DMS153 treated with DMSO at 0.1 percent for 48 hours (cell line): ENCODE results near the gene CLEC19A.
"Not testable (repeated sequence)": the region's sequence is repeated elsewhere in the genome, so short reads cannot be mapped to it uniquely, and the experiment has no call there.

ENCODE experiments used
- DNase-seq: peaks from one replicate; lab custom pipeline; 2025; ENCODE audit not compliant: unreplicated experiment; lab: John Stamatoyannopoulos, UW

Gene CLEC19A

DNA sequence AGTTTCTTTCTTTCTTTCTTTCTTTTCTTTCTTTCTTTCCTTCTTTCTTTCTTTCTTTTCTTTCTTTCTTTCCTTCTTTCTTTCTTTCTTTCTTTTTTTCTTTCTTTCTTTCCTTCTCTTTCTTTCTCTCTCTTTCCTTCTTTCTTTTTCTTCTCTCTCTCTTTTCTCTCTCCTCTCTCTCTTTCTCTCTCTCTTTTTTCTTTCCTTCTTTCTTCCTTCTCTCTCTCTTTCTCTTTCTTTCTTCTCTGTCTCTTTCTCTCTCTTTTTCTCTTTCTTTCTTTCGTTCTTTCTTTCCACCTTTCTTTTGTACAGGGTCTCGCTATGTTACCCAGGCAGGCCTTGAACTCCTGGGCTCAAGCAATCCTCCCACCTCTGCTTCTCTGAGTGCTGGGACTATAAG is 35.7 kb downstream of the CLEC19A start:
- DNase-seq = not testable (repeated sequence)

- no peak for DNase-seq
These were observed 38.1 kb downstream of the CLEC19A start for GRCh38 chr16:19323596-19323995.

- no peak for DNase-seq
These were observed 42.8 kb downstream of the CLEC19A start for GRCh38 chr16:19328364-19328763.

DNA sequence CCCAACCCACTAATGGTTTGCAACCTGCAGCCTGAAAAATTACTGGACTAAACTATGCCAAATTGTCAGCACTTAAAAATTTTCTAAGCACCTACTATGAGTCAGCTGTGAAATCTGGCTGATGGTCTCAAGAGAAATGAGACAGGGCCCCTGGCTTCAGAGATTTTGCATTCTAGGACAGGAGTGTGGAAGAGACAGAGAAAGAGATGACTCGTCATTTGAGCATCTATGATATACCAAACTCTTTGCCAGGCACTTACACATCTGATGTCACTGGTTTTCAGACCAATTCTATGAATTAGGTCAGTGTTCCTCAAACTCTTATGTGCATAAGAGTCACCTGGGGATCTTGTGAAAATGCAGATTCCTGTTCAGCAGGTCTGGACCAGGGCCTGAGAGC is 44.4 kb downstream of the CLEC19A start:
- DNase-seq = no peak

GRCh38 chr16:19330841-19331397 is 45.4 kb downstream of the CLEC19A start:
- DNase-seq = no peak

- no peak for DNase-seq
These were observed 46.3 kb downstream of the CLEC19A start for GRCh38 chr16:19331794-19332193.

DNA sequence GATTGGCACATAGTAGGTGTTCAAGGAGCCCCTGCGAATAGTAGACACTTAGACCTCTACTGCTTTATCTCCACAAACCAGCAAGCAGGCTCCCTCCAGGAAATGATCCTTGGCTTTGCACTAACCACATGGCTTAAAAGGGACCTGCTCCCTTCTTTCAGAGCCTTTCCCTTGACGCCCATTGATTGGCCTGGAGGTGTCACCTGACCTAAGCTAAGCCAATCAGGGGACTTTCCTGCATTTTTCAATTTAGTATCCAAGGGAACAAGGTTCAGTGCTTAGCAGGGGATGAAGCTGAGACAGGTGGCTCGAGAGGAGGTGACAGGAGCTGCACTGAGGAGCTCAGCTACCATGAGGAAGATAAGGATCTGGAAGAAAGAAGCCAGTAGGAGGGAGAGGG is 52.8 kb downstream of the CLEC19A start:
- no peak for DNase-seq

GRCh38 chr16:19344224-19344801 is 58.8 kb downstream of the CLEC19A start:
- DNase-seq = no peak

GRCh38 chr16:19344980-19345379 is 59.4 kb downstream of the CLEC19A start:
- DNase-seq = no peak

DNA sequence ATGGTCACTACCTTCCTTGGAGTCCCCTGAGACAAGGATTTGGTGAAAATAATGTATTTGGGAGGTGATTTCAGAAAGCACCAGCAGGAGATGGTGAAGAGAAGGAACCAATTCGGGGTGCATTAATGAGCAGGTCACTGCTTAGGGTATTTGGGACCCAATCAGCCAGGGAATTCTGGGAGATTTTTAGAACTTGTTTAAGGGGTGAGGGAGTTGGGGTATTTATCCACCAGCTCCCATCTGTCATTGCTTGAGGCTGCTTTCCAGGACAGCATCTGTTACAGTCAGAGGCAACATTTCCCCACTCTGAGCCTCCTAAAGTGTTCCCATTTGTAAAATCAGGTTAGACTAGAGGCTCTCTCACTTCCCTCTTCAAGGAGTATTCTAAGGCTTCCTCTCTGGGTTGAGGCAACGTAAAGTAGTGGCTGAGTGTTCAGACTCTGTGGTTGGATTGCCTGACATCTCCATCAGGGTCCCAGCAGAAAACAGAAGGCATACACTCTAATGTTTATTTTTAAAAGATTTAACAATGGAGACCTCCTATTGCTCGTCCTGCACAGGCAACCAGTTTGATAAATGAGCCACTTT is 60.9 kb downstream of the CLEC19A start:
- no peak for DNase-seq

- no peak for DNase-seq
These were observed 62.6 kb downstream of the CLEC19A start for GRCh38 chr16:19348125-19348524.

- no peak for DNase-seq
These were observed 63.2 kb downstream of the CLEC19A start for GRCh38 chr16:19348578-19349315.

GRCh38 chr16:19354371-19354770 is 68.8 kb downstream of the CLEC19A start:
- no peak for DNase-seq

DNA sequence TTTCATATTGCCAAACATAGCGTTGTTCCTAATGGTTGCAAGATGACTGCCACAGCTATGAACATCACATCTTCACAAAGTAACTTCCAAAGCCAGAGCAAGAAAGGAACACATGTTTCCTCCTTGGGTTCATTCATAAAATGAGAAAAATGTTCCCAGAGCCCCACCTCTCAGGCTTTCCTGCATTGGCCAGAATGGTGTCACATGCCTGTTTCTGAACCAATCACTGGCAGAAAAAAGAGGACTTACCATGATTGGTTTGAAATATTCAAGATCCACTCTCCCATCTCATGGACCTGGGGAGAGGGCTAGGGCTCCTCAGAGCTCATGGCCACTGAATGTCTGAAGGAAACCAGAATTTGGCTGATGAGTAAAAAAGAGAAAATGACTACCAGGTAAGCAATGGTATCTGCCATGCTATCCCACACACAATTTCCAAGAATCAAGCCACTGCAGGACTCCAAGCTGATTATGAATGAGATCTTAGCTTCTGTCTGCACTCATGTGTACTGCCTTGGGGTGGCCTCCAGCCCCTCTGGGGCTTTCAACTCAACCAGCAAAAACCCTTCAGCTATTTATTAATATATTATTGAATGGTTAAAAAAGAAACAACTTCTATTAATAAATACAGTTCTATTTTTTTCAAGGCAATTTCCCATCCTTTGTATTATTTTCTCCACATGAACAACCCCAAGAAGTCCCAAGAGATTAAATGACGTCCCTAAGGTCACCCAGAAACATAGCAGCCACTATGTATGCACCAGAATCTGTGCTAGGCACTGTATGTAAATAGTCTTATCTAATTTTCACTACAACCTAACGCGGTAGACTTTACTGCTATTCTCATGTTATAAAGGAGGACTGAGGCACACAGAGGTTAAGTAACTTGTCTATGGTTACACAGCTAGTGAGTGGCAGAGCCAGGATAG is 70.8 kb downstream of the CLEC19A start:
- DNase-seq = no peak

DNA sequence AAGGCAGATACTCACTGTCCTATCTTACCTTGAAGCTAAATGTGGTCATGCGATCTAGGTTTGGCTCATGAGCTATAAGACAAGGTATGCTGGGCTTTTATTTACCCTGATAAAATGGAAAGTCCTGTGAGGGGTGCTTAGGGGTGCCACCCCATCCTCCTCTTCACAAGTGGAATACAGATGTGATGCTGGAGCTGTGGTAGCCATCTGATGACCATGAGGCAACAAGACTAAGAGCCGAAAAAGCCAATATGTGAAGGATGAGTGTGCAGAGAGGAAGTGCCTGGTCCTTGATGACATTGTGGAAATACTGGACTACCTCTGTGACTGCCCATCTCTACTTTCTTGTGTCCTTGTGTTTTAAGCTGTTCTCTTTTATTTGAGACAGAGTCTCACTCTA is 74.0 kb downstream of the CLEC19A start:
- no peak for DNase-seq
